GM19452 (cell line): ENCODE measurements around the gene BDKRB1.

Experiments used
- ATAC-seq: cut with Tn5 transposase; IDR thresholded peaks from one replicate; pipeline ENCODE4 v1.9.1; 2021; ENCODE audit not compliant: unreplicated experiment

BDKRB1 gene

DNA sequence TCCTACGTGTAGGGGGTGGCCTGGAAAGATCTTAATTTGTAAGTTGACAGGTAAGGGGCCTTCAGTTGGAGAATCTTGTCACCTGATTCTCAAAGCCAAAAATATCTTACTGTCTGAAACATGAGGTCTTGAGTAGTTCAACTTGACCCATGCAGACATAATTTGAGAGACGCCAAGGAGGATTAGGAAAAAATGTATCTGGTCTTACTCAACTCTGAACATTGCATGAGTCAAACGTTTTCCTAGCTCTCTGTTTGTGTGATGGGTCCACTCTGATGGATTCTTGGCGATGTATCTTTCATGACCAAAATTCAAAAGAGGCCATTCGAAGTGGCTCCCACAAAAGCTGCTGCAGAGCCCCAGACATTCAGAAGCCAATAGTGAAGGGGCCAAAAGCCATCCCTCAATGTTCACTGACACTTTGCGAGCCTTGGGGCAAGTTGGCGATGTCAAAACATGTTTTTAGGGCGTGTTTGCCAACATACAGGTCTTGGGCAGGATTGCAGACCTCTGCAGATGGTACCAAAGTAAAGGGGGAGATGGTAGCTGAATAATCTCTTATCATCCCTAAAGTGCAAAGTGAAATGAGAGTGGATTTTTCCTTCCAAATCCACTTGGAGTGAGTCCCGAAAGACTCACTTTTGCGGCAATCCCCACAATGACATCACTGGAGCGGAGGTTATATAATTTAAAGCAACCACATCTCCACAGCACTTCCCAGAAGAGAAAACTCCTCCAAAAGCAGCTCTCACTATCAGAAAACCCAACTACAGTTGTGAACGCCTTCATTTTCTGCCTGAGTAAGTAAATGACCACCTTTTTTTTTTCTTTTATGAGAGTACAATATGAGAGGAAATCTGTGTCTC is at the start of gene BDKRB1:
TSS of gene BDKRB1 (plus strand) at position 710 of the 866 bp plus-strand sequence. CDS start 7,473 bp downstream, outside the sequence.
- ATAC-seq: no peak

DNA sequence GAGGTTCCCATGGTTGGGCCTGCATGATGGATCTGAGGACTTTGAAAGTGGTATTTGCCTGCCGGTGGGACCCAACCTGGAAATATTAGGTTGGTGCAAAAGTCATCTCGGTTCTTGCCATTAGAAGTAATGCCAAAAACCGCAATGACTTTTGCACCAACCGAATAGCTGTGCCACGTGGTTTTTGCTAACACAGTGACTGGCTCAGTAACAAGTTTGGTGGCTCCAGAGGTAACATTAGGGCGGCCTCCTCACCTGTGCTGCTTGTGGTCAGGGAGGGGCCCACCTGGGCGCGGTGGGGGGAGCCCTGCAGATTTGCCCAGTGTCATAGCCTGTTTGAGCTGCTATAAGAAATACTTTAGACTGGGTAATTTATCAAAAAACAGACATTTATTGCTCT is 49.5 kb upstream of the BDKRB1 start:
- no peak for ATAC-seq

DNA sequence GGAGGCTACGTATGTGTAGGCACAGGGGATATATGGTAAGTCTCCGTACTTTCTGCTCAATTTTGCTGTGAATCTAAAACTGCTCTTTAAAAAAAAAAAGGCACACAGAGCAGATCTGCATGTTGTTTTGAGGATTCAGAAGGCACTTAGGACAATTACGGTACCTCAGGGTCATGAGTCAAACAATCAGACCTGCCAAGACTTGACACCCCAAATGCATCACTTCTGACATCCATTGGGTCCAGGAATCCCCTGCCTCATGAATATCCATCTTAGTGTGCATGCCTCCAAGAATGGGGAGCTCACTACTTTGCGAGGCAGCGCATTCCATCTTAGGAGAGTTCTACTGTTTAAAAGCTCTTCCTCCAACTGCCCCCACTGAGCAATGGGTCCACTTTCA is 48.3 kb upstream of the BDKRB1 start:
- no peak for ATAC-seq

DNA sequence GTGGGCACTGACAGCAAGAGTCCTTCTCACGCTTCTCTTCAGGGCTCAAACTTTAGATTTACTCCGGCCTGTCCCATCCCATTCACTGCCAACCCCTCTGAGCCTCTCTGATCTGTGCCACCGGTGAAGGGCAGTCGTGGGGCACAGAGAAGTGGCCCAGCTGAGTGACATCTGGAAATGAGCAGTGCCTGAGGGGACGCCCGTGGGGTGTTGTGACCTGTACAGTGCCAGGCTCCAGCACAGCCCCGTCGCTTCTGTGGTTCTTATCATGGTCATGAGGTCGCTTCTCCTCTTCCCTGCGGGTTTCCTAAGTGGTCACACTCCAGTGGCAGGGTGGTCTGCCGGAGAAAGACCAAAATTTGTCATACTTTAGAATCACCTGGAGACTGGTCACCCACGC is 47.3 kb upstream of the BDKRB1 start:
- no peak for ATAC-seq

DNA sequence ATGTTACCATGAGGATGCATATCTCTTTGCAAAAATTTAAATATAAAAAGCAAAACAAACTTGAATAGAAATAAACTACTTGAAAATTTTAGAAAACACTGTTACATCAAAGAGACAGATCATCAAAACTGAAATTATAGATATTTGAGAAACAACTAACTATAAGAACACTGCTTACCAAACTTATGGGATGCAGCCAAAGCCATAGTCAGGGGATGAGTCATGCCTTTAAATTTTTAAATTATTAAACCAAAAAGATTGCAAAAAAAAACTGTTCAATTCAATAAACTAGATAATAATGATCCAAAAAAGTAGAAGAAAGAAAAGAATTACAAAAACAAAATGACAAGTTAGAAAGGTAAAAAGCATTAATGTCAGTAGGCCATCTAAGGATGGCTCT is 43.9 kb upstream of the BDKRB1 start:
- no peak for ATAC-seq

DNA sequence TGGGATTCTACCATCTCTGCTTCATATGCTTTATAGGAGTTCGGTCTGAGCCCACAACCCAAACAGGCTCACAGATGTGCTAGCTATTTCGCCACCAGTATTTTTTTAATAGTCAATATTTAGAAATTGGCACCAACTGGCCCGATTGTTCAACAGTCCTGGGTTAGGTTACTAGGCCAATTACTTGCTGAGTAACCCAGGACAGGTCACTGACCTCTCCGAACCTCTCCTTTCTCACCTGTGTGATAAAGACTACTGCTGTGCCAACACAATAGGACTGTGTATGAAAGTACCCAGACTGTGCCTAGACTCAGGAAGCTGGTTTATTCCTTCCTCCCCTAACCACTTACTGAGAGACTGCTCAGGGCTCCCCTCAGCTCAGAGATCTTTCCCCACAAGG is 43.1 kb upstream of the BDKRB1 start:
- ATAC-seq: no peak

DNA sequence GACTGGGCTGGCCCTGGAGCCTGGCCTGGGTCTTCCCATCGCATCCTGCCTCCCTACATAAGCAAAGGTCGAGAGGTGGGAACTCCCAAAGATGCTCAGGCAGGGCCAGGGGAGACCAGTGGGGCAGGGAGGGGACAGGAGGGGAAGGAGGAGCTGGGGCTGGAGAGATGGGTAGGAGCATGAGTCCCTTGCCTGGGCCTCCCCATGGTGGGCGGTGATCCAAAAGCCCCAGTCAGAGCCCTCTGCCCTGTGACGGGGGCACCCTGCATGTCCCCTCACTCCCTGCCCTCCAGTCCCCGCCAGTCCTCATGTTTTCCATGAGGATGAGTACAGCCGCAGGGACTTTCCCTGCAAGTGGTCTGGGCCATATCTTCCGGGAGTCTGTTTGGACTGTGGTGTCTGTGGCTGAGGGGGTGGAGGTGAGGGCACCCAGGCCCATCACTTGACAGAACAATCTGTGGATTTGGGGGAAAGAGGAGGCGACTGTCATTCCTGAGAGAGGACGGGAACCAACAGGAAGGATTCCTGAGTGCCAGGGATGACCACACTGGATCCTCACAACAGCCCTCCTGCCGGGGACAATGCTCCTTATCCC is 42.0 kb upstream of the BDKRB1 start:
- ATAC-seq: no peak

DNA sequence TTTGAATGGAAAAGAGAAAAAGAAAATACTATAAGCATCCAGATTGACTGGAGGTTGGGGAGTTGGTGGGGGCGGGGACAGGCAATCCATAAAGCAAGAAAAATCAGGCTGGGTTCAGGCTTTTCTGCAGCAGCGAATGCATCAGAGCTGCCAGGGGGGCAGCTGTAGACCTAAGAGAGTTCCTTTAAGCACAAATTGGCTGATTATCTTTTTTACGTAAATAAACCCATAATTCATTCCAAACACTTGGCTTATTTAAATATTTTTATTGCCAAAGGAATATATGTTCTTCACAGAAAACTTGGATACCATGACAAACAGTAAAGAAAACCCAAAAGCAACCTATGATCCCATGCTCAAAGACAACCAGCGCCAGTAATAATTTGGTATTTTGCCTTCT is 41.2 kb upstream of the BDKRB1 start:
- no peak for ATAC-seq

DNA sequence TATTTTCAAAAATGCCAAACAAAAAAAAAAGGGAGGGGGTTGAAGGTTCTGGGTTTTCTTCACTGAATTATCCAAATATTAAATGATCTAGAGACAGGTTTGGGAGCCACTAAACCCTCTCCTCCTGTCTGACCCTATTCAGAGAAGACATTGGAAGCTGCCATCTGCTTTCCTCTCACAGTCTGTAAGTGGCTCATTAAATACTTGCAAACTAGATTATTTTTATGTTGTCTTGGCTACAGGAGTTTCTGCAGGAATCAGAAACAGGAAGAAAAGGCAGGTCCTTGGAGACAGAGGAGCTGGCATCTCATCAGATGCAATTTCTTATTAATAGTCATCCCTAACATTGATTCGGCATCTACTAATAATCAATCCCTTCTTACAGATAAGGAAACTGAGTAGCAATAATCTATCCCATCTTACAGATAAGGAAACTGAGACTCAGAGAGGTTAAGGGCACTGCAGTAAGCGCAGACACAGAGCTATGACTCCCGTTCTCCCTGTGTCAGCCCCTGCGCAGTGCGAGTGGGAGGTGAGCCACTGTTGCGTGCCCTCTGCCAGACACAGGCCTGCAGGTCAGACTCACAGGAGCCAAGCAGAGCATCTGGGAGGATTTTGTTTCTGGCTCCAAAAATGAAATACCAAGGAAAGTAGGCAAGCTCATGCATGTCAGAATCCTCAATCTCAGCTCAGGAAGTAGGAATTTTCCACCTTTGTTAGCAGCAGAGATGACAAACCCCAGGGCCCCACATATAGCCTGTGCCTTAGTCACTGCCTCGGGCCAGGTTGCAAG is 40.4 kb upstream of the BDKRB1 start:
- no peak for ATAC-seq

DNA sequence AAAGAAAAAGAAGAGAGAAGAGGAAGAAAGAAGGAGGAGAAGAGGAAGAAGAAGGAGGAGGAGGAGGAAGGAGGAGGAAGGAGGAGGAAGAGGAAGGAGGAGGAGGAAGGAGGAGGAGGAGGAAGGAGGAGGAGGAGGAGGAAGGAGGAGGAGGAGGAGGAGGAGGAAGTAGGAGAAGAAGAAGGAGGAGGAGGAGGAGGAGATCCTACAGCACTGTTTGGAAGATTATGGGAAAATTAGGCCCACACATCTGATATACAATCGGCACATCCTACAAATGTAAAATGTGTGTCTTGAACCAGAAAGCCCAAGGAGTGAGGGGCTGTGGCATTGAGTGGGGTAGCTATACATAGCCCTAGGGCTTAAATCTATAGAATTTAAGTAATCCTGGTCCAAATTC is 39.4 kb upstream of the BDKRB1 start:
- ATAC-seq: no peak

DNA sequence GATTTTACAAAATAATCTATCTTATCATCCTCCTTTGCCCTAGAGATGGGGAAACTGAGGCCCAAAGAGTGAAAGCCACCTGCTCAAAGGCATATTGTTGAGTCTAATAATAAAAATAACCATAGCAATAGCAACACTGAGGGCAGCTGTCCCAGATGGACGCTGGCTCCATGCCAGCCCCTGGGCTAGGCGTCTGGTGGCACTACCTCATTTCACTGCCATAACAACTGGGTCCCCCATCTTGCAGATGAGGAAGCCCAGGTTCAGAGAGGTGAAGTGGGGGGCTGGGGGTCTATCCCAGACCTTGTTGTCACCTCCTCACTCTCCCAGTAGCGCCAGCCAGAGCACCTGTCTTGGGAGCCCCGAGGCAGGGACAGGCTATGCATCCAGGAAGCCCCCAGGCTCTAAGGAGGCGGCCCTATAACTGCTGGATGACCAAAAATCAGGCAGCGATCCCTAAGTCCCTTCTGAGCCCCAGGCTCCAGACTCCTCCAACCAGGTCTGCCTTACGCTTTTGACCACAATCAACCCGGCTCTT is 38.6 kb upstream of the BDKRB1 start:
- ATAC-seq: no peak

DNA sequence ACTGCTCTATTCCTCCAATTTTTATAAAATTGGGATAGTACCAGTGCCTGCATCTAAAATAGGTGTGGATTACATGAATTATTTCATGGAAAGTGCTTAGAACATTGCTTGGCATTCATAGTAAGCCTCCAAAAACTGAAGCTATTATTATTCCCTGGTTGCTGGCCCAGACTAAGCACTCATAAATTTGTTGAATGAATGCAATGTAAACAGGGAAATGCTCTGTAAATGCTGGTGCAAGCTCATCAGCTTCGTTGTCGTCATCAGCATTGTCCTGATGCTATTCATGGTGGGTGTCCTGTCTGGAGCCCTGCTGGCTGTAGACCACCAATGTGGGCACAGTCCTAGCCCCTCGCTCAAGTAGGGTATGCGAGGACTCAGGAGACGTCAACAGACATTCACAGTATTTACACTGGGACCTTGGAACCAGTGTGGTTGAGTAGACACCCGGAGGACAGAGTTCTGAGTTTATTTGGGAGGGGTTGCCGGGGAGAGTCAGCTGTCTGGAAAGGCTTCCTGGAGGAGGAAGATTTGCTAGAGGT is 34.8 kb upstream of the BDKRB1 start:
- no peak for ATAC-seq

DNA sequence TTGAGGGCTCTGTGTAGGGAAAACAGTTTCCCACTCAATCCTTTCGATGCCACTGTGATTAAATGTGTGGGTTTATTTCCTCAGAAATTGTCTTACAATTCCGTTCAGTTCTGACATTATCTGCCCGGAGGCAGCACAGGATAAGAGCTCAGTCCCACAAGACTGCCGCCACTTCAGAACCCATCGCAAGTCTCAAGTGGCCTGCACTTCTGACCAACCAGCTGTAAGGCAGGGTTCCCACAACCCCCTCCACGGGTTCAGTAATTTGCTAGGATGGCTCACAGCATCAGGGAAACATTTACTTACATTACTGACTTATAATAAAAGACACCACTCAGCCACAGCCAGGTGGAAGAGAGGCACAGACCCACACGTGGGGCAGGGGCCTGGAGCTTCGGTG is 34.2 kb upstream of the BDKRB1 start:
- no peak for ATAC-seq

DNA sequence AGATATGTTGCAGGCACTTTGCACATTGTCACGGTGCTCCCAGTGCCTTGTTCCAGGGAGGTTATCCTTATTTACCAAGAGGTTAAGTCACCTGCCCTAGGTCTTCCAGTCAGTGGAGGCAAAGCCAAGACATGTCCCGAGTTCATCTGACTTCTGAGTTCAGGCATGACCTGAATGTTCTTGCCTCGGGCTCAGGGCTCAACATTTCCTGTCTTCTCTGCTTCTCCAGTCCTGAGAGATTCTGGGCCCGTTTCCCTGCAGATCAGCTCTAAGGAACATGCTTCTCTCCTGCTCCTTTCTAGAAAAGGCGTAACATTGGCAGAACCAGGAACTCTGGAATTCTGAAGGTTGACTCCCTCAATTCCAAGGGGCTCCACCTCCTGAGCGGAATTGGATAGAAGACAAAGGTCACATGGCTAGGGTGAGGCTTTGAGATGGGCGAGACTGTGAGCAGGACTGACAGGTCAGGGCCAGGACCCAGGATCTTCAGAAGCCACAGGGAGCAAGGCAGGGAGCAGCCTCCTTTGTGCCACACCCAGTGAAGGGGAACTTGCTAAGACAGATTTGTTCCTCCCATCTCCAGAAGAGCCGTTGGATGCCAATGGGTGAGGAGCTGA is 31.4 kb upstream of the BDKRB1 start:
- ATAC-seq: no peak

DNA sequence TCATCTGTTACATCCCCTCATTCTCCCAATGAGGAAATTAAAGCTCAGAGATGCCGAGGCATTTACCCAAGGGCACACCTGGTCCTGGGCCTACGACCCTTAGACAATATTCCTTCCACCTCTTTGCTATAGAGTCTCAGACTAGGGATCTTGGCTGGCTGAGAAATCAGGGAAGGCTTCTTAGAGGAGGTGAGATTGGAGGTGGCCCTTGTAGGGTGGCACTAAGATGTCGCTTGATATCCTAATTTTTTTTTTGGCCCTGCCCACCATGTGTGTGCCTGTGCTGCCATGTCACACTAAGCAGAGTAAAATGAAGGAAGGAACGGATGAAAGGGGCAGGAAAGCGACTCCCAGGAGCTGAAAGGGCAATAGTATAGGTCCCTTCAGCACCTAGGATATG is 30.8 kb upstream of the BDKRB1 start:
- no peak for ATAC-seq

DNA sequence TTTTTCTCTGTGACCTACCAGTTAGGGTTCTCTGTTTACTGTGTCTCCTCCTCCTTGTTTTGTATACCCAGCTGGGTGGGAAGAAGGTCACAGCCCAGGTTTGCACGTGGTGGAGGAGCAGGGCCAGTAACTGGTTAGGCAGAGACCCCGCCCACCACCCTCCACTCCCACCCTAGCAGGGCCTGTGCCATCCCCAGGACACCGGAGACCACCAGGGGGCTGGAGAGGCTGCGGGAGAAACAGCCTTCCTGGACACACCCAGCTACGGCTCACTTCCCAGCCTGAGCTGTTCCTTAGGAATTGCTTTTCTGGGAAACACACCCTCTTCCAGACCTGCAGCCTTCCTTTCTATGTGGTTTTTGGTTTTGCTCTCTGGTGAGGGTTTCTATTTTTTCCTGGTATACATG is 30.3 kb upstream of the BDKRB1 start:
- ATAC-seq: no peak

DNA sequence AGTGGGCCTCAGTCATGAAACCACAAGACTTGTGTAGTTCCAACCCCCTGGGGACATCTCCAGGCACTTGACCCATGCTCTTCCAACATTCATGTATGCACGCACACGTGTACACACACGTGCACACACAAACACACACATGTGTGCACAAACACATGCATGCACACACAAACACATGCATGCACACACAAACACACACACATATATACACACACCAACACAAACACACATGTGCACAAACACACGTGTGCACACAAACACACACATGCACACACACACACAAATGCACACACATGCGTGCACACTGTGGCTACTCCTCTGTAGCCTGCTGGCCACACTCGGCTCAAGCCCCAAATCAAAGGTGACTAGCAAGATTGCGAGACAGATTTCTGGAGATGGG is 28.6 kb upstream of the BDKRB1 start:
- no peak for ATAC-seq

DNA sequence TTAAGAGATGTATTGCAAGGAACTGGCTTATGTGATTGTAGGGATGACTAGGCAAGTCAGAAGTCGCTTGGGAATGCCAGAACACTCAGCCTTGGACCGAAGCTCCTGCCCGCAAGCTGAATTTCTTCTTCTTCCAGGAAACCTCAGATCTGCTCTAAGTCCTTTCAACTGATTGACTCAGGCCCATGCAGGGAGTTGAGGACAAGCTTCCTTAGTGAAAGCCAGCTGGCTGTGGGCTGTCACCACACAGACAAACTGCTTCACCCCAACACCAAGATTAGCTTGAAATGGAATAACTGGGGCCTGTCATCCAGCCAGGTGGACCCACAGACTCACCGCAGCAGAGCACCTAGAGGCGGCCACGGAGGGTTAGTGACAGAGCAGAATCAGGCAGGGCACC is 26.7 kb upstream of the BDKRB1 start:
- no peak for ATAC-seq

DNA sequence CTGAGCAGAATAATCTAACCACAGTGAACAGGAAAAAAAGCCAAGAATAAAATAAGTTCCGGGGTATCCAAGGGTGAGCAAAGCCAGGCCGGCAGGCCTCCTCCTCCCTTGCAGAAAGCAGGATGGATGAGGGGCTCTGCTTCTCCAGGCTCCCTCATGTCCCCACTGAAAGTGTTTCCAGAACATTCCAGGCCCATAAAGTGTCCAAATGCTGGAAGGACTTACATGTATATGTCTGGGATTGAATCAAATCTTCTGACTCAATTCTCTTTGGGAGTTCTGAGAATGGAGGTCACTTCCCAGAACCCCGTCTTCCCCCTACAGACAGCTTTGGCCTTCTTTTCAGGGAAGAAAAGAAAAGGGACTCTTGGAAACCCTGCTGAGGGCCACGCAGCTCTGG is 25.0 kb upstream of the BDKRB1 start:
- no peak for ATAC-seq

DNA sequence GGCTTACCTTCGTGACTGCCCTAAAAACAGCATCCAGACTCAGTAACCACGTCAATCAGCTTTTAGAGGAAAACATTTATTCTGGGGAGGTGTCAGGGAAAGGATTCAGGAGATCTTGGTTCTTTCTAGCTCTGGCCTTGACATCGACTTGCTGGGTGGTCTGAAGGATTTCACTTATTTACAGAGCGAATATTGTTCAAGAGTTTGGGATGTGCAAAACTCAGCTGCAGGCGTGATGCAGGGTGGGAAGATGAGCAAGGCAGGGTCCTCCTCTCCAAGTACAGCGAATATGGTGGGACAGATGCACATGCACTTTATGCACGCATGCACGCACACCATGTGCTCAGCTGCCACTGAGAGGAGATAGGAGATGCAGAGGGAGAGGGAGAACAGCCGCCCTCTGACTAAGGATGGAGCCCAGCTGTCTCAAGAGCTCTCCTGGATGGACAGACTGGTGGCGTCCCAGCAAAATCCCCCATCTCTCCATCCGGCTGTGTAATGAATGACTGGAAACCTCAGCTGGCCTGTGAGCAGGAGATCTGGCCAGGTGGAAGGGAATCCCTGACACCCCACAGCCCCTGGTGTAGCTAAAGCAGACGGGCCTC is 24.4 kb upstream of the BDKRB1 start:
- no peak for ATAC-seq

DNA sequence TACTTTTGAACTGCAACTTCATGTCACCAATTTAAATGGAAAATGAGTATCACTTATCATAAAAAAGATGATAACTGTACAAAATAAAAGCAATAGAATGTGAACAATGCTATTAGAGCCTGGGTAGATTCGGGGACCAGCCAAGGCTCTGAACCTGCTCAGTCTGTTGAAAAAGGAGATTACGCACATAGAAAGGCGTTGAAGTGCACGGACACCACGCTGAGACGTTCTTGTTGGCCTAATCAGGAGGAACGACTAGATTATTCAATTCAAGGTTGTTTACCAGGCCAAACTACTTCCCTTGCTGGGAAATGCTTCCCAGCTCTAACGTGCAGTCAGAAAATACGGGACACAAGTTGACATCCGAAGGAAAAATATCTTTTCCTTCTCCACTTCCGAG is 23.5 kb upstream of the BDKRB1 start:
- ATAC-seq: no peak
